ENCODE results near the gene TTC34. TPM values are rescaled to one million over a fixed set of nuclear protein-coding genes. Genes with fewer than 3 reads are reported as not detected.

Gene TTC34
- polyA plus RNA-seq, 1 experiment, result 0.11 TPM

DNA sequence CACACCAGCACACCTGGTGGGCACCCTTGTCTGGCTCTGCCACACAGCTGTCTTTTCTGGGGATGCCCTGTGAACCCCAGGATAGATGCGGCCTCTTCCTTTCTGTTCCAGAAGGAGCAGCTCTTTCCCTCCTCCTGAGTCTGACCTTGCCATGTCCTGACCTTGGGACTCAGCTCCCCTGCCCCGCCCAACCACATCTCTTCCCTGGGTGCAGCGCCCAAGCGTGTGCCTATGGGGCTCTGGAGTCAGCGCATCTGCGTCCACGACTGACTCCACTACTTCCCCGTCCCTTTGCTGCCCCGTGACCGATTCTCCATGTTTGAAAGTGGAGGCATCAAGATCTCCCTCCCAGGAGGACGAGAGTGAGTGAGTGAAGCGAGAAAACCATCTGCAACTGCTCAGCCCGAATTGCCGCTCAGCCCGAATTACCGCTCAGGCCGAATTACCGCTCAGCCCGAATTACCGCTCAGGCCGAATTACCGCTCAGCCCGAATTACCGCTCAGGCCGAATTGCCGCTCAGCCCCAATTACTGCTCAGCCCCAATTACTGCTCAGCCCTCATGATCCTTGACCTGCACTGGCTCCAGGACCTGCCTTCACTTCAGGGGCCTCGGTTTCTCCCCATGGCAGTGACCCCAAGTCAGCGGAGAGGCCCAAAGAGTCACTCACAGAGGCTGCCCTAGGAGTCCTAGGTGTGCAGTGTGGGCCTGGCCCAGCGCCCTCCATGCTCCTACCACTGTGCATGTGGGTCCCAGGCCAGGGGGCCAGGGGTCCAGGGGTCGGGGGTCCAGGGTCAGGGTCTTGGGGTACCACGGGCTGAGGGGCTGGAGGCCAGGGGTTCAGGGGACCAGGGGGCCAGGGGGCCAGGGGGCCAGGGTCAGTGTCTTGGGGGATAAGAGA lies 18.6 kb upstream of the TTC34 start:
- CTCF ChIA-PET, result no interaction called here

DNA sequence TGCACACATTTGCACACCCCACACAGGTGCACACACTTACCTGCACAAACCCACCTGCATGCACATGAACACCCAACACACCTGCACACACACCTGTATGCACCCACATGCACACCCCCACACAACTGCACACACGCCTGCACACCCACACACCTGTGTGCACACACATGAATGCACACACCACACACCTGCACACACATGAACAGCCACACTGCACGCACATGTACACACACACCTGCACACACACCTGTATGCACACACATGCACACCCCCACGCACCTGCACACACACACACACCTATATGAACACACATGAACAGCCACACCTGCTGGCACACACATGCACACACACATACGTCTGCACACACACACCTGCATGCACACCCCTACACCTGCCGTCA lies 17.9 kb upstream of the TTC34 start:
- TF ChIP-seq, protein P1, sequence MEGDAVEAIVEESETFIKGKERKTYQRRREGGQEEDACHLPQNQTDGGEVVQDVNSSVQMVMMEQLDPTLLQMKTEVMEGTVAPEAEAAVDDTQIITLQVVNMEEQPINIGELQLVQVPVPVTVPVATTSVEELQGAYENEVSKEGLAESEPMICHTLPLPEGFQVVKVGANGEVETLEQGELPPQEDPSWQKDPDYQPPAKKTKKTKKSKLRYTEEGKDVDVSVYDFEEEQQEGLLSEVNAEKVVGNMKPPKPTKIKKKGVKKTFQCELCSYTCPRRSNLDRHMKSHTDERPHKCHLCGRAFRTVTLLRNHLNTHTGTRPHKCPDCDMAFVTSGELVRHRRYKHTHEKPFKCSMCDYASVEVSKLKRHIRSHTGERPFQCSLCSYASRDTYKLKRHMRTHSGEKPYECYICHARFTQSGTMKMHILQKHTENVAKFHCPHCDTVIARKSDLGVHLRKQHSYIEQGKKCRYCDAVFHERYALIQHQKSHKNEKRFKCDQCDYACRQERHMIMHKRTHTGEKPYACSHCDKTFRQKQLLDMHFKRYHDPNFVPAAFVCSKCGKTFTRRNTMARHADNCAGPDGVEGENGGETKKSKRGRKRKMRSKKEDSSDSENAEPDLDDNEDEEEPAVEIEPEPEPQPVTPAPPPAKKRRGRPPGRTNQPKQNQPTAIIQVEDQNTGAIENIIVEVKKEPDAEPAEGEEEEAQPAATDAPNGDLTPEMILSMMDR (IDR thresholded peaks at IDR 0.05; ENCODE audit: insufficient read depth, low read depth, low read length), result no peak
- POLR2A ChIA-PET, result no interaction called here
- H3K4me3 ChIP-seq (ENCODE audit: low read depth, low read length), result no peak overlapping the region
- DNase-seq (ENCODE audit: low read depth), result no peak
- H3K36me3 ChIP-seq (ENCODE audit: control insufficient read depth, insufficient read depth, low read length), result no peaks in the 10 kb centered on the region
- H3K27me3 ChIP-seq (ENCODE audit: control insufficient read depth, insufficient read depth, low read length), result no peaks in the 10 kb centered on the region
- CTCF ChIA-PET, result no interaction called here

More for the DNA sequence above, 18.6 kb upstream of the TTC34 start:
- POLR2A ChIA-PET, result no interaction called here
- H3K36me3 ChIP-seq (ENCODE audit: control insufficient read depth, insufficient read depth, low read length), result no peaks in the 10 kb centered on the region
- no peak overlapping the region for H3K4me3 ChIP-seq (ENCODE audit: low read depth, low read length)
- no peaks in the 10 kb centered on the region for H3K27me3 ChIP-seq (ENCODE audit: control insufficient read depth, insufficient read depth, low read length)
- DNase-seq (ENCODE audit: low read depth), result no peak
- TF ChIP-seq, protein P1 (IDR thresholded peaks at IDR 0.05; ENCODE audit: insufficient read depth, low read depth, low read length), result no peak

DNA sequence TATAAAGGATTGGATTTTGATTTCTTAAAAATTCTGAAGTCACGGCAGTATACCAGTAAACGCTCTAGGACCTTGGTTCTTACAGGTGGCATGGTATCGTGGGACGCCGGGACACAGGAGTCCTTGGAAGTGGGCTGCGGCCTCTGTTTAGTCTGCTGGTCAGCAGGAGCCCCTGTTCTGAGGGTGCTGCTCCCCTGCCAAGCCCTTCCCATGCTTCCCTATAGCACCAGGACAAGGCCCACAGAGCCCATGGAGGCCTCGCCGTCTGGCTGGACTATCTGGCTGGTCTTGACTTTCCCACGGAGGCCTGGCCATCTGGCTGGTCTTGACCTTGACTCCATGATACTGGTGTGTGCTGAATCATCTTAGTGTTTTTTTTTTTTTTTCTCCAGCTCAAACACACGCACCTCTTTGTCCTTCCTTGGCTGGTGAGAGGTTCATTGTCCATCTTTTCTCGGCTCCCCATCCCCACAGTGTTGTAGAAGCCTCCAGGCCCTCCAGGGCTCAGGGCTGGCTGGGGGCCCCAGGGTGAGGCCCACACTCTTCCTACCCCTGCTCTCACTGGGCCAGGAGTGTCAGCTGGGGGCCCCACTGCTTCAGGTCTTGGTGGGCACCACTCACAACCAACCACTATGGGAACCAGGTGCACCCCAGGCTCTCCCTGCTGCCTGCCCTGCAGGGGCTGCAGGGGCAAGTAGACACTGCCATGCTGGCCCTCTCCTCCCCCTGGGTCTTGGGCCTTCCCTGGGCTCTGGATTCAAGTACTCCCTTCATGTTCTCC lies 16.5 kb upstream of the TTC34 start:
- no peaks in the 10 kb centered on the region for H3K27me3 ChIP-seq (ENCODE audit: control insufficient read depth, insufficient read depth, low read length)
- H3K4me3 ChIP-seq (ENCODE audit: low read depth, low read length), result no peak overlapping the region
- CTCF ChIA-PET, result no interaction called here
- H3K36me3 ChIP-seq (ENCODE audit: control insufficient read depth, insufficient read depth, low read length), result no peaks in the 10 kb centered on the region
- no peak for DNase-seq (ENCODE audit: low read depth)
- TF ChIP-seq, protein P1 (IDR thresholded peaks at IDR 0.05; ENCODE audit: insufficient read depth, low read depth, low read length), result no peak
- POLR2A ChIA-PET, result no interaction called here

DNA sequence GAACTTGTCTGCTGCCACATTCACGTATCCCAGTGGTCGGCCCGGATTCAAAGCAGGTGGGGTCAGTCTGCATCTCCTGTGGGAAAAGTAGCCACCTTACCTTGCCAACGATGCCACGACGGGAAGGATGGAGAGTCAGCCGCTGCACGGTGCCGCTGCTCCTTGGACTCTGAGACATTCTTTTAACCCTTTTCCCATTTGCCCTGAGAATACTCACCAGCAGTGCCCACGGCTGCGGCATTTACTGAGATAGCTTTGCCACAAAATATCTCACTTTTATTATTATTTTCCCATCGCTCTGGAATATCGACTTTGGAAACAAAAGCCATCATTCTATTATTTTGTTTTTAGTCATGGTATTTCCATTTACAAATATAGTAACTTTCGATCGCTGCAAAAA lies 15.3 kb upstream of the TTC34 start:
- Histone ChIP-seq H3K36me3 (ENCODE audit: control insufficient read depth, insufficient read depth, low read length) (no peaks in the 10 kb centered on the region), H3K4me3 (ENCODE audit: low read depth, low read length) (no peak overlapping the region), H3K27me3 (ENCODE audit: control insufficient read depth, insufficient read depth, low read length) (no peaks in the 10 kb centered on the region)
- DNase-seq (ENCODE audit: low read depth), result no peak
- ChIA-PET POLR2A (no interaction called here), CTCF (no interaction called here)
- TF ChIP-seq, protein P1 (IDR thresholded peaks at IDR 0.05; ENCODE audit: insufficient read depth, low read depth, low read length), result no peak

DNA sequence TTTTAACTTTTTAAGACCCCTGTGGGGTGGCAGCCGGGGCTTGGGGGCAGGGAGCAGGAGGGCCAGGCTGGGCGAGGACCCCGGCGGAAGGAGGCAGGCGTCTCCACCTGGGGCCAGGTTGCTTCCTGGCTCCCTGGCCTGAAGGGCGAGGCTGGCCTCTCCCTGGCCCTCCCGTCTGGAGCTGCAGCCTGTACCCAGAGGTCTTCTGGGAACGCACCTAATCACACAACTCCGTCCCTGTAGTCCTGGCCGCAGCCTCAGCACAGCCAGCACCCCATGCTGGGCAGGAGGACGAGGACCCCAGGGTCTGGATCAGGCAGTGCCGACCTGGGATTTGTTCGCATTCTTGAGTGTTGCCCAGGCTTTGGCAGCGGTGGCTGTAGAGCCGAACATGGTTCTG lies 14.1 kb upstream of the TTC34 start:
- TF ChIP-seq, protein P1 (IDR thresholded peaks at IDR 0.05; ENCODE audit: insufficient read depth, low read depth, low read length), result no peak
- ChIA-PET CTCF (no interaction called here), POLR2A (no interaction called here)
- H3K36me3 ChIP-seq (ENCODE audit: control insufficient read depth, insufficient read depth, low read length), result no peaks in the 10 kb centered on the region
- DNase-seq (ENCODE audit: low read depth), result no peak
- no peaks in the 10 kb centered on the region for H3K27me3 ChIP-seq (ENCODE audit: control insufficient read depth, insufficient read depth, low read length)
- H3K4me3 ChIP-seq (ENCODE audit: low read depth, low read length), result no peak overlapping the region
